HG03045 (cell line): ENCODE results near the gene RNF220.
"Not testable (repeated sequence)": the region's sequence is repeated elsewhere in the genome, so short reads cannot be mapped to it uniquely, and the experiment has no call there.

Experiments
- ATAC-seq: cut with Tn5 transposase; IDR thresholded peaks from one replicate; pipeline ENCODE4 v1.9.1; 2021; ENCODE audit warnings: mild to moderate bottlenecking, moderate library complexity; ENCODE audit not compliant: unreplicated experiment

The RNF220 gene

GRCh38 chr1:44545961-44546360 is 140.9 kb downstream of the RNF220 start:
- no peak for ATAC-seq

- ATAC-seq: no peak
Observed at GRCh38 chr1:44546403-44547053, 141.5 kb downstream of the RNF220 start.

- no peak for ATAC-seq
Observed at GRCh38 chr1:44547361-44547760, 142.3 kb downstream of the RNF220 start.

- ATAC-seq: no peak
Observed at GRCh38 chr1:44547837-44548236, 142.8 kb downstream of the RNF220 start.

GRCh38 chr1:44549510-44549909 is 144.5 kb downstream of the RNF220 start:
- no peak for ATAC-seq

GRCh38 chr1:44553127-44553758 is 148.2 kb downstream of the RNF220 start:
- no peak for ATAC-seq

- ATAC-seq: no peak
Observed at GRCh38 chr1:44553771-44554170, 148.7 kb downstream of the RNF220 start.

- no peak for ATAC-seq
Observed at GRCh38 chr1:44554706-44555105, 149.7 kb downstream of the RNF220 start.

- ATAC-seq: no peak
Observed at GRCh38 chr1:44557778-44558177, 152.7 kb downstream of the RNF220 start.

GRCh38 chr1:44558883-44559282 is 153.8 kb downstream of the RNF220 start:
- ATAC-seq: no peak

- no peak for ATAC-seq
Observed at GRCh38 chr1:44559330-44559729, 154.3 kb downstream of the RNF220 start.

- ATAC-seq: no peak
Observed at GRCh38 chr1:44559913-44560312, 154.9 kb downstream of the RNF220 start.

- ATAC-seq: not testable (repeated sequence)
Observed at GRCh38 chr1:44560696-44561095, 155.6 kb downstream of the RNF220 start.

- ATAC-seq: no peak
Observed at GRCh38 chr1:44565259-44565750, 160.2 kb downstream of the RNF220 start.

- no peak for ATAC-seq
Observed at GRCh38 chr1:44565833-44566232, 160.8 kb downstream of the RNF220 start.

GRCh38 chr1:44566281-44567046 is 161.4 kb downstream of the RNF220 start:
- ATAC-seq: no peak

GRCh38 chr1:44568128-44568900 is 163.3 kb downstream of the RNF220 start:
- no peak for ATAC-seq

- no peak for ATAC-seq
Observed at GRCh38 chr1:44569491-44569890, 164.4 kb downstream of the RNF220 start.

GRCh38 chr1:44571712-44572571 is 166.9 kb downstream of the RNF220 start:
- ATAC-seq: no peak

GRCh38 chr1:44572572-44572879 is 167.5 kb downstream of the RNF220 start:
- ATAC-seq: no peak
